Lung (tissue), 12 donors: Measurements from ENCODE around the gene RTL9. TPM values are rescaled to one million over a fixed set of nuclear protein-coding genes. Genes with fewer than 3 reads are reported as not detected.
"Not testable (repeated sequence)": the region's sequence is repeated elsewhere in the genome, so short reads cannot be mapped to it uniquely, and the experiment has no call there.

ENCODE experiments used
- ATAC-seq: fragments of 200-7000 bp; cut with Tn5 transposase; one replicate; pipeline ENCODE4 v1.9.1; 2020; ENCODE audit warnings: moderate number of reproducible peaks; ENCODE audit not compliant: insufficient read depth, low FRiP score
- DNase-seq, 3 donors: peaks; one replicate each; pipeline ENCODE4 v3.0.0-alpha.2; 2013 to 2017
- H3K27ac ChIP-seq, 2 donors: one replicate each; pipeline ENCODE4 v1.5.1; 2013; ENCODE audit warnings: mild to moderate bottlenecking in 2 of 2, moderate library complexity in 2 of 2, control low read depth in 1 of 2, inconsistent platforms in 1 of 2, low read depth in 1 of 2, low read length in 1 of 2
- H3K27me3 ChIP-seq, 3 donors: one replicate each; pipeline ENCODE4 v1.5.1; 2013; ENCODE audit warnings: low read length in 2 of 3; ENCODE audit not compliant: control insufficient read depth in 3 of 3, insufficient read depth in 3 of 3
- H3K36me3 ChIP-seq, 4 donors: one replicate each; pipeline ENCODE4 v1.5.1; 2013; ENCODE audit warnings: low read length in 4 of 4, mild to moderate bottlenecking in 1 of 4, moderate library complexity in 1 of 4; ENCODE audit not compliant: control insufficient read depth in 4 of 4, insufficient read depth in 4 of 4
- H3K4me1 ChIP-seq, 5 donors: one replicate each; pipeline ENCODE4 v1.5.1; 2013; ENCODE audit warnings: low read length in 5 of 5, mild to moderate bottlenecking in 2 of 5, moderate library complexity in 1 of 5; ENCODE audit not compliant: control insufficient read depth in 5 of 5, insufficient read depth in 5 of 5
- H3K4me3 ChIP-seq: one replicate; pipeline ENCODE4 v1.5.1; 2013; ENCODE audit warnings: mild to moderate bottlenecking, control low read depth, moderate library complexity
- H3K9ac ChIP-seq, 2 donors: one replicate each; pipeline ENCODE4 v1.5.1; 2013; ENCODE audit warnings: low read length in 2 of 2, control low read depth in 1 of 2; ENCODE audit not compliant: insufficient read depth in 1 of 2
- H3K9me3 ChIP-seq, 4 donors: one replicate each; pipeline ENCODE4 v1.5.1; 2013; ENCODE audit warnings: low read length in 3 of 4, mild to moderate bottlenecking in 1 of 4, moderate library complexity in 1 of 4; ENCODE audit not compliant: control insufficient read depth in 4 of 4, insufficient read depth in 3 of 4
- WGBS, 2 donors: extraction: QIAGEN DNeasy Blood & Tissue Kit; methylation state at CpG; one replicate each; pipeline ENCODE4 v1.1.7; 2013; 5-methylcytosine and 5-hydroxymethylcytosine counted together
- polyA plus RNA-seq, 2 donors: library from polyadenylated mRNA; stranded (reverse); fragments of 200-250 nt; gene quantifications; one replicate each; pipeline ENCODE4 v1.2.1, GENCODE V29; 2013
- total RNA-seq, 2 donors: library from RNA; depleted of rRNA in 1 of 2; stranded (reverse); fragments of >200 nt in 1 of 2; gene quantifications; one replicate each; pipeline ENCODE4 v1.2.1, GENCODE V29; 2014 to 2021
- TF ChIP-seq, protein P1 (sequence below): IDR thresholded peaks from 2 replicates; pipeline ENCODE4 v1.5.1; 2012; ENCODE audit warnings: mild to moderate bottlenecking; ENCODE audit errors: control extremely low read depth, extremely low read depth
- donor health status: control.
- donor health status: control.
- donor health status: Bipolar disorder and iron deficiency.
- donor health status: healthy.
- donor health status: DM: yes; HTN: yes; CAD: no.

Gene RTL9
- total and polyA plus RNA-seq, 4 donors = 0.02 to 0.34 (median 0.06) TPM

DNA sequence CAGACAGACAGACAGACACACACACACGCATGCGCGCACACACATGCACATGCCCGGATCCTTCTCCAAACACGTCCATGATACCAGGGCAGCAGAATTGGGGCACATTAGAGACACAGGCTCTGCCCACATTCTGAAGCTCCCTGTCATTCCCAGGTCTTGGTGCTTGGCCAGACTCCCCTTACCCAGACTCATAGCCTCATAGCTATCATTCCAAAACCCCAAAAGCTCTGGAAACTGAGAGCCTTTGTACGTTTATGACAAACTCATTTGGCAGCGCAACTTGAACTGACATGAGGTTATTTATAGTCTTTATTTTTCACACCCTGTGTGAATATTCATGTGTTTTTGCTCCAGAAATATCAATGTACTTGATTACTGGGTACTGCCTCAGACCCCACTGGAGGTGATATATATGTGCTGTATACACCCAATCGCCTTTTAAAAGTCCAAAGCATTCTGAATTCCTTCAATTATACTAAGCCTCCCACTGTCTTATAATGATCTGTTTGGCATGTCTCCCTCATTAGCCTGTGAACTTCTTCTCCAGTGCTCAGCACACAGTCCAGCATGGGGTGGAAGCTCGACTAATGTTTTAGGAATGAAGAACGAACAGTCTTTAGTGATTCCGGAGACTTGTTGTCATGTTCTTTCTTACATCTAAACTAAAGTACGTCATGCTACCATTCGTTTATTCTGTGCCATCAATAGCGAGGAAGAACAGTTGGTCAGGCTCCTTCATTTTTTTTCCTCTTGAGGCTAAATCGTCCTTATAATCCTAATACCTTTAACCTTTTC is 45.0 kb downstream of the RTL9 start:
- DNase-seq (no peak), ATAC-seq (no peak)
- H3K27ac ChIP-seq = no peak overlapping the region
- H3K4me1 ChIP-seq = no peaks in the 10 kb centered on the region
- TF ChIP-seq, protein P1, sequence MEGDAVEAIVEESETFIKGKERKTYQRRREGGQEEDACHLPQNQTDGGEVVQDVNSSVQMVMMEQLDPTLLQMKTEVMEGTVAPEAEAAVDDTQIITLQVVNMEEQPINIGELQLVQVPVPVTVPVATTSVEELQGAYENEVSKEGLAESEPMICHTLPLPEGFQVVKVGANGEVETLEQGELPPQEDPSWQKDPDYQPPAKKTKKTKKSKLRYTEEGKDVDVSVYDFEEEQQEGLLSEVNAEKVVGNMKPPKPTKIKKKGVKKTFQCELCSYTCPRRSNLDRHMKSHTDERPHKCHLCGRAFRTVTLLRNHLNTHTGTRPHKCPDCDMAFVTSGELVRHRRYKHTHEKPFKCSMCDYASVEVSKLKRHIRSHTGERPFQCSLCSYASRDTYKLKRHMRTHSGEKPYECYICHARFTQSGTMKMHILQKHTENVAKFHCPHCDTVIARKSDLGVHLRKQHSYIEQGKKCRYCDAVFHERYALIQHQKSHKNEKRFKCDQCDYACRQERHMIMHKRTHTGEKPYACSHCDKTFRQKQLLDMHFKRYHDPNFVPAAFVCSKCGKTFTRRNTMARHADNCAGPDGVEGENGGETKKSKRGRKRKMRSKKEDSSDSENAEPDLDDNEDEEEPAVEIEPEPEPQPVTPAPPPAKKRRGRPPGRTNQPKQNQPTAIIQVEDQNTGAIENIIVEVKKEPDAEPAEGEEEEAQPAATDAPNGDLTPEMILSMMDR = no peak
- peaks cover 0 to 44% (median 6%) of the 10 kb centered on the region in 3 donors for H3K27me3 ChIP-seq
- H3K4me3 ChIP-seq = no peak overlapping the region
- no peaks in the 10 kb centered on the region for H3K36me3 ChIP-seq
- peaks cover 0 to 2% (median 0%) of the 10 kb centered on the region in 4 donors for H3K9me3 ChIP-seq
- WGBS, 2 donors = 81 to 91% methylated on average over 15 of the region's 15 CpGs
- no peak overlapping the region for H3K9ac ChIP-seq

DNA sequence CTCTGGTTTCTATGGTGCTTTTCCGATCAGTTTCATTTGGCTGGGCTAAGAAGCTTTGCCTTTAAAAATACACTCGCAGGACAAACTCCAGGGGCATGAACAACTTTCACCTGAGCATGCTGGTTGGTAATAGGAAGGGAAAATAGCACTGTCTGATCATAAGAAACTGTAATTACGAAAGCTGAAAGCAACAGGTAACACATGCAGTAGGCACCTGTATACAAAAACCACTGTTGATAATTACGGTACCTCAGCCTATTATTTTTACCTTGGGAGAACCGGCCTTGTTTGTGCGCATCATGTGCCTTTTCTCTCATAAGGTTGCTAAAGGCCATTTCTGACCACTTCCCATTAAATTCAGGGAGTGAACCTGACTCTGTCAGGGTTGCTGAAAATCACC is 45.7 kb downstream of the RTL9 start:
- Histone ChIP-seq H3K4me3 (no peak overlapping the region), H3K27ac (no peak overlapping the region), H3K36me3 (no peaks in the 10 kb centered on the region), H3K9me3 (peaks cover 0 to 2% (median 0%) of the 10 kb centered on the region in 4 donors), H3K4me1 (no peaks in the 10 kb centered on the region), H3K9ac (no peak overlapping the region), H3K27me3 (peaks cover 0 to 38% (median 6%) of the 10 kb centered on the region in 3 donors)
- ATAC-seq (no peak), DNase-seq (no peak)
- TF ChIP-seq, protein P1 = no peak
- 82 to 93% methylated on average over 6 of the region's 6 CpGs for WGBS, 2 donors

DNA sequence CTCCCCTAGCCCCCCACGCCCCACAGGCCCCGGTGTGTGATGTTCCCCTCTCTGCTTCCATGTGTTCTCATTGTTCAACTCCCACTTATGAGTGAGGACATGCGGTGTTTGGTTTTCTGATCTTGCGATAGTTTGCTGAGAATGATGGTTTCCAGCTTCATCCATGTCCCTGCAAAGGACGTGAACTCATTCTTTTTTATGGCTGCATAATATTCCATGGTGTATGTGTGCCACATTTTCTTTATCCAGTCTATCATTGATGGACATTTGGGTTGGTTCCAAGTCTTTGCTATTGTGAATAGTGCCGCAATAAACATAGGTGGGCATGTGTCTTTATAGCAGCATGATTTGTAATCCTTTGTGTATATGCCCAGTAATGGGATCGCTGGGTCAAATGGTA is 47.6 kb downstream of the RTL9 start:
- peaks cover 0 to 30% (median 2%) of the 10 kb centered on the region in 3 donors for H3K27me3 ChIP-seq
- H3K4me1 ChIP-seq, H3K9ac ChIP-seq, DNase-seq, H3K4me3 ChIP-seq, H3K27ac ChIP-seq, H3K9me3 ChIP-seq, H3K36me3 ChIP-seq, ATAC-seq: not testable (repeated sequence)
- WGBS, 2 donors = 86 to 93% methylated on average over 6 to 7 of the region's 7 CpGs

DNA sequence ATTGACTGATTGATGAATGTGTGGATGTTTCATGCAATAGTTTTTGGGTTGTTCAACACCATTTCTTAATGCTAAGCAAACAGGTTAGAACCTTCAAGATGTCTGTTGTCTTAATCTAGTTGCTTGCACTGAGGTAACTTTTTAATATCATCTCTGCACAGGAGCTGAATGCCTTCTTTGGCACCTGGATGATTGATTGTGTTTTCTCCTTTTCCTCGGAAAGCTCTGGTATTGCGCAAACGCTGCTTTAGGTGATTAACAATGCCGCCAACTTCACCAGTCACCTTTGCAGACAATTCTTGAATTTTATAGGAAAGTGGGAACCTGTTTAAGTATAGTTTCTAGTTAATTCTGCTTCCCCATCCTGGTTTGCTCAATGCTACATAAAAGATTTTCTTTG is 48.2 kb downstream of the RTL9 start:
- no peaks in the 10 kb centered on the region for H3K9me3 ChIP-seq
- peaks cover 0 to 32% (median 2%) of the 10 kb centered on the region in 3 donors for H3K27me3 ChIP-seq
- no peak overlapping the region for H3K9ac ChIP-seq
- no peak overlapping the region for H3K27ac ChIP-seq
- DNase-seq (no peak), ATAC-seq (no peak)
- TF ChIP-seq, protein P1 = no peak
- 69 to 75% methylated on average over 4 of the region's 4 CpGs for WGBS, 2 donors
- no peak overlapping the region for H3K4me3 ChIP-seq
- no peaks in the 10 kb centered on the region for H3K36me3 ChIP-seq
- H3K4me1 ChIP-seq = no peaks in the 10 kb centered on the region
